Measurements from ENCODE around the gene OLA1.

Gene OLA1

DNA sequence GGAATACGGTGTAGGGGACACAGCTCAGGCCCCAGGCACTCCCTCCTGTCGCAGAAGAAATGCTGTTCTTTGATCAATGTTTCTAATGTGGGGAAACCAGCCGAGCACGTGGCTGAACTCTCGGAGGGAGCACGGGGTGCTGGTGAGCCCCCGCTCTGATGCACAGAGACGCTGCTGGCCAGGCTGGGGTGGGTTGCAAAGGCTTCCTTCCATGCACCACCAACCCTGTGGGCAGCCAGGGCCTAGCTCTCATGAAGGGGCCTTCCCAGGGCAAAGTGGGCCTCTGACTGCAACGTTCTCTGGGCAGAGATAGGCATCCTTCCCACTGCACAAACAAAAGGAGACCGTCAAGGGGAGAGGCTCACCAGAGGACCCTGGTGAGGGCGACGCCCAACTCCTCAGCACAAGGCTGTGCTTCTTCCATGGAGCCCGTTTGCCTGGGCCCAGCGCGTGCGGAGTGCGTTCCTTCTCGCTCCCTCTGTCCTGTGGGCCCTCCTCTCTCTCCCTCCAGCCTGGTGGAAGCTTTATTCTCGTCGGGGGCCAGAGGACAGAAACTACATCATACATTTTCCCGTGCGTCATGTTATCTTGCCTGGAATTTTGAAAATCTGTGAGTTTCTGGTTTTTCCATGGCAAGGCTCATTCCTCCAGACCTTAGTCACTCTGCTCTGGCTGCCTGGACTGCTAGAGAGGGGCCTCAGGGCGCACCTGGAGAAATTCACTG lies 222.0 kb downstream of the OLA1 start:
- no peak for FAIRE-seq

DNA sequence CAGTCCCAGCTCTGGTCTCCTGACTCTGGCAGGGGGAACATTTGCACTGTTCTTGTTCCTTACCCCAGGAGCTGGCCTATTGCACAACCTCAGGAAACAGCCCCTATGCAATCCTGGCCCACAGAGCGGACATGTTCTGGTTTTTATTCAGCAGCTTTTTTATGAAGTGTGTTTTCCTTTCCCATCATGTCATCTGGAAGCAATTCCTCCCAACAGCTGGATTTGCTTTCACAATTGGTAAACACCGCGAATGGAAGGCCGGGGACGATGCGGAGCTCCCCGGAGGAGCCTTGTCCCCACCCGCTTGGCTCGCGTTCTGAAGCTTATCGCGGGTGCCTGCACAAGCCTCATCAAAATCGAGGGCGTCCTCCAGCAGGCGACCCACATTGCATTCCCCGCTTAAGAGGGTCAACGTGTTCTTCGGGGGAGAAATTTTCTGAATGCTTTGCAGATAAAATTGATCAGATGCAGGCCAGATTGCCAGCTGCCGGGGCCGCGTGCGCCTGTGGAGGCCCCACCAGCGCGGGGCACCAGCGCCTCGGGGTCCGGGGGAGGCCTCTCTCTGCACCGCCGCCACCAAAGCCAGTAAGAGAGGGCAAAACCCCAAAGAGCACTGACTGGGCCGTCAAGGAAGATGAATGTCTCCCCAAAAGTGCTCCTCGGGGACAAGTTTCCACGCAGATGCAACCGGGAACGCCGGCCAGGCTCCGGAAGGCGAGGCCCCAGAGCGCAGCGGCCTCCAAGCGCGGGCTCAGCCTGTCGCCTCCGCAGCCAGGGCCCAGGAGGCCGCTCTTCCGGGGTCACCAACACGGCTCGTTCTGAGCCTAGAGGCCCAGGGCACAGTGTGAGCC lies 222.8 kb downstream of the OLA1 start:
- no peak for FAIRE-seq

DNA sequence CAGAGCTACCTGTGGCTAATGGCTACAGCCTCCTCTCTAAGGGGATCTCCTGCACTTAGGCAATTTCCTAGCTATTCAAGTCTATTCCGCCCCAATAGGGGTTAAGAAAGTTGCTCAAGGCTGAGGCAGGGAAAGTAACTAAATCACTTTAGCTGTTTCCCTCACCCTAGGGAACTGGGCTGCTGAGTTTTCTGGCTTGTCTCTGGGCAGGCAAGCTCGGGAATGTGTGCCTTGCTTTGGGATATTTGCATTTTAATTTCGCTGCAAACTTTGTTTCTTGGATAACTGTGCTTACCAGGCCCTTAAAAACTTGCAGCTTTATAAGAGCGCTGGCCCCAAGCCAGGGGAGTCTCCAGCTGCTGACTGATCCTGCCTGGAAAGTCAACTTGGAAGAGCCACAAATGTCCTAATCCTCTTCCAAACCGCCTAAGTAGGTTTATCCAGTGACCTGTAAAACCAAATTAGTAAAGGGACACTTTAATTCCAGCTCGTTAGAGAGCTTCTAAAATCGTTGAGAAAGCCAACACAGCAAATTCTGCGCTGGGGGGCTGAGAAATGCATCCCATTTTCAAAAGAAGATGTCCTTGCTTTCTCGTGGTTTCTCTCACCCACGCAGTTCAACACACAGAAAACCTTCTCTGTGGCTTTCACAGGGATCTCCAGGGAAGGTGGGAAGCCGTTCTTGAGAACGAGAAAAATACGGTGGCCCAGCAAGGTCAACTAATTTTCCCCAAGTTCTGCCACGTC lies 223.6 kb downstream of the OLA1 start:
- no peak for FAIRE-seq

DNA sequence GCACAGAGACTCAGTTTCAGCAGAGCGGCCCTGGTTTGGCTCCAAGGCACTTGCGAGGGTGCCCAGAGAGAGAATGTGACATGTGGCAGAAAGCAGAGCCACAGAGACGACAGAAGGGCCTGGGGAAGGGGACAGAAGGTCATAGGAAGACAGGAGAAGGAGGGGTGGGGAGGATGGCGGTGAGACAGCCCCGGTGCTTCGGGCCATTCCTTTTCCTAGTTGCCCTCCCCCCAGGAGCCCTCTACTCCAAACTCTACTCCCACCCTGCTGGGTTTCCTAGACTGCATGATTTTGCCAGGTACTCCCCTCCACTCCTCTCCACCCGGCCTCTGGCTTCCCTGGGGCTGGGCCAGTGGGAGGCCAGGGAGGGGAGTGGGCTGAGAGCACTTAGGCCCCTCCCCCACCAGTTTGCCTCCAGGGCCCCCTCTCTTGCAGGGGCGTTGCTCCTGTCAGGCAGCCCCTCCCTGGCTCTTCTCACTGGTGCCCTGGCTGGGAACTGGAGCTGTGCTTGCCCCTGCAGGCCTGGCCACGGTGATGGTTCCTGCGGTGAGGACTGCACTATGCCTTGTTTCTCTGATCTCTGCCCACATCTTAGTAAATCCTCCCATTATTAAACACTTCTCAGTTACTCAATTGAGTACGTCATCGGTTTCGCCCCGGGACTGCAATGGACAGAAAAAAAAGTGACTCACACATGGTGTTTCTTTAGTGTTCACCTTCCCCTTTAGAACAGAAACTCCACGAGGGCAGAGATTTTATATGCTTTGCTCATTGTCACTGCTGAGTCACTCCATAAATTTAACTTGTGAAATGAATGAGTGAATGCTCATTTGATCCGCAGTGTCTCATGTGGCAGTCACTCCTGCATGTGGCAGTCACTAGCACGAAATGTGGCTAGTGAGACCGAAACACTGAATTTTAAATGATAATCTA lies 224.5 kb downstream of the OLA1 start:
- FAIRE-seq = no peak
